ENCODE measurements around the gene HNRNPM.

- TF ChIP-seq CTCF (IDR thresholded peaks at IDR 0.05 in 2 of 3, conservative IDR thresholded peaks at IDR 0.05 in 1 of 3; ENCODE audit: borderline replicate concordance in 1 of 3, insufficient read depth in 1 of 3, low read depth in 2 of 3, low read length in 2 of 3), result no peak
- no peak for TF ChIP-seq EZH2 (IDR thresholded peaks at IDR 0.05)
- no peak for TF ChIP-seq POLR2A (IDR thresholded peaks at IDR 0.05; ENCODE audit: borderline replicate concordance, extremely low read depth, insufficient read depth, insufficient read length)
- TF ChIP-seq REST (IDR thresholded peaks at IDR 0.05; ENCODE audit: low read depth), result no peak
- TF ChIP-seq ZFX (IDR thresholded peaks at IDR 0.05), result no peak
- TF ChIP-seq, protein P1, sequence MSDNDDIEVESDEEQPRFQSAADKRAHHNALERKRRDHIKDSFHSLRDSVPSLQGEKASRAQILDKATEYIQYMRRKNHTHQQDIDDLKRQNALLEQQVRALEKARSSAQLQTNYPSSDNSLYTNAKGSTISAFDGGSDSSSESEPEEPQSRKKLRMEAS (IDR thresholded peaks at IDR 0.05), result no peak
- TF ChIP-seq, protein P2, sequence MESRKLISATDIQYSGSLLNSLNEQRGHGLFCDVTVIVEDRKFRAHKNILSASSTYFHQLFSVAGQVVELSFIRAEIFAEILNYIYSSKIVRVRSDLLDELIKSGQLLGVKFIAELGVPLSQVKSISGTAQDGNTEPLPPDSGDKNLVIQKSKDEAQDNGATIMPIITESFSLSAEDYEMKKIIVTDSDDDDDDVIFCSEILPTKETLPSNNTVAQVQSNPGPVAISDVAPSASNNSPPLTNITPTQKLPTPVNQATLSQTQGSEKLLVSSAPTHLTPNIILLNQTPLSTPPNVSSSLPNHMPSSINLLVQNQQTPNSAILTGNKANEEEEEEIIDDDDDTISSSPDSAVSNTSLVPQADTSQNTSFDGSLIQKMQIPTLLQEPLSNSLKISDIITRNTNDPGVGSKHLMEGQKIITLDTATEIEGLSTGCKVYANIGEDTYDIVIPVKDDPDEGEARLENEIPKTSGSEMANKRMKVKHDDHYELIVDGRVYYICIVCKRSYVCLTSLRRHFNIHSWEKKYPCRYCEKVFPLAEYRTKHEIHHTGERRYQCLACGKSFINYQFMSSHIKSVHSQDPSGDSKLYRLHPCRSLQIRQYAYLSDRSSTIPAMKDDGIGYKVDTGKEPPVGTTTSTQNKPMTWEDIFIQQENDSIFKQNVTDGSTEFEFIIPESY (IDR thresholded peaks at IDR 0.05; ENCODE audit: extremely low read depth, insufficient replicate concordance, low read length), result no peak
- no peak for TF ChIP-seq RAD21 (IDR thresholded peaks at IDR 0.05; ENCODE audit: low read depth)
- TF ChIP-seq ELF1 (IDR thresholded peaks at IDR 0.05; ENCODE audit: borderline replicate concordance, low read depth), result no peak
These were observed 83.7 kb downstream of the HNRNPM start for GRCh38 chr19:8528500-8528899.

Data from HCT116 (cell line).